Osteoblast (primary cell): ENCODE results near the gene TRIM69. TPM values are rescaled to one million over a fixed set of nuclear protein-coding genes. Genes with fewer than 3 reads are reported as not detected.

ENCODE experiments used
- DNase-seq: peaks from one replicate; pipeline ENCODE4 v3.0.0; 2011; ENCODE audit warnings: low spot score, mixed read lengths; ENCODE audit not compliant: insufficient read length; ENCODE audit errors: missing footprints
- H2AFZ ChIP-seq: 2 replicates; pipeline ENCODE4 v1.6.0; 2011; ENCODE audit warnings: mild to moderate bottlenecking, low read length
- H3K27ac ChIP-seq: 2 replicates; pipeline ENCODE4 v1.5.1; 2011; ENCODE audit warnings: mild to moderate bottlenecking, low read depth, low read length, moderate library complexity
- H3K27me3 ChIP-seq: 2 replicates; pipeline ENCODE4 v1.6.0; 2012; ENCODE audit warnings: mild to moderate bottlenecking, control low read depth, inconsistent platforms, low read length, moderate library complexity; ENCODE audit not compliant: insufficient read depth
- H3K36me3 ChIP-seq: 2 replicates; pipeline ENCODE4 v1.5.1; 2011; ENCODE audit warnings: mild to moderate bottlenecking, low read length, control low read depth, moderate library complexity; ENCODE audit not compliant: insufficient read depth
- H3K4me1 ChIP-seq: 2 replicates; pipeline ENCODE4 v1.5.1; 2011; ENCODE audit warnings: mild to moderate bottlenecking, low read length, control low read depth, moderate library complexity; ENCODE audit not compliant: insufficient read depth
- H3K4me2 ChIP-seq: 2 replicates; pipeline ENCODE4 v1.6.0; 2011; ENCODE audit warnings: mild to moderate bottlenecking, low read length; ENCODE audit not compliant: insufficient read depth
- H3K4me3 ChIP-seq: fragments of 200-600 bp; sonication (generic); 3 replicates; pipeline ENCODE4 v1.5.1; 2012; ENCODE audit warnings: mild to moderate bottlenecking, low read length, inconsistent platforms; ENCODE audit not compliant: insufficient read depth
- H3K79me2 ChIP-seq: 2 replicates; pipeline ENCODE4 v1.6.0; 2012; ENCODE audit warnings: mild to moderate bottlenecking, low read length, control low read depth, inconsistent platforms; ENCODE audit not compliant: insufficient read depth
- H3K9me3 ChIP-seq: 2 replicates; pipeline ENCODE4 v1.5.1; 2011; ENCODE audit warnings: low read depth, low read length, control low read depth
- H4K20me1 ChIP-seq: 2 replicates; pipeline ENCODE4 v1.6.0; 2012; ENCODE audit warnings: mild to moderate bottlenecking, low read length, control low read depth; ENCODE audit not compliant: insufficient read depth
- total RNA-seq: library from RNA; depleted of rRNA; stranded (reverse); fragments of >200 nt; gene quantifications from 2 replicates; pipeline ENCODE4 v1.2.3, GENCODE V29; 2012
- TF ChIP-seq, protein P1 (sequence below): IDR thresholded peaks from 2 replicates; pipeline ENCODE4 v1.5.1; 2011; ENCODE audit warnings: mild to moderate bottlenecking, low read depth, low read length, moderate library complexity; ENCODE audit errors: extremely low read depth

TRIM69 gene
- total RNA-seq, 1 donor, result 9.4 TPM

- peak; percentile 93 for DNase-seq
- Histone ChIP-seq H3K79me2 (peaks cover 9% of the 10 kb centered on the region), H3K4me2 (peak overlapping the region; percentile 82), H3K4me1 (peaks cover 27% of the 10 kb centered on the region), H3K27me3 (no peaks in the 10 kb centered on the region), H3K27ac (peak overlapping the region; percentile 69), H3K9me3 (no peaks in the 10 kb centered on the region), H4K20me1 (no peaks in the 10 kb centered on the region), H3K4me3 (peak overlapping the region; percentile 82), H3K36me3 (peaks cover 5% of the 10 kb centered on the region), H2AFZ (peak overlapping the region; percentile 76)
- TF ChIP-seq, protein P1, sequence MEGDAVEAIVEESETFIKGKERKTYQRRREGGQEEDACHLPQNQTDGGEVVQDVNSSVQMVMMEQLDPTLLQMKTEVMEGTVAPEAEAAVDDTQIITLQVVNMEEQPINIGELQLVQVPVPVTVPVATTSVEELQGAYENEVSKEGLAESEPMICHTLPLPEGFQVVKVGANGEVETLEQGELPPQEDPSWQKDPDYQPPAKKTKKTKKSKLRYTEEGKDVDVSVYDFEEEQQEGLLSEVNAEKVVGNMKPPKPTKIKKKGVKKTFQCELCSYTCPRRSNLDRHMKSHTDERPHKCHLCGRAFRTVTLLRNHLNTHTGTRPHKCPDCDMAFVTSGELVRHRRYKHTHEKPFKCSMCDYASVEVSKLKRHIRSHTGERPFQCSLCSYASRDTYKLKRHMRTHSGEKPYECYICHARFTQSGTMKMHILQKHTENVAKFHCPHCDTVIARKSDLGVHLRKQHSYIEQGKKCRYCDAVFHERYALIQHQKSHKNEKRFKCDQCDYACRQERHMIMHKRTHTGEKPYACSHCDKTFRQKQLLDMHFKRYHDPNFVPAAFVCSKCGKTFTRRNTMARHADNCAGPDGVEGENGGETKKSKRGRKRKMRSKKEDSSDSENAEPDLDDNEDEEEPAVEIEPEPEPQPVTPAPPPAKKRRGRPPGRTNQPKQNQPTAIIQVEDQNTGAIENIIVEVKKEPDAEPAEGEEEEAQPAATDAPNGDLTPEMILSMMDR, result no peak
Measured at GRCh38 chr15:44728576-44729407, 7.5 kb upstream of the TRIM69 start.

GRCh38 chr15:44729408-44730127 is 6.8 kb upstream of the TRIM69 start:
- peak overlapping the region; percentile 82 for H3K4me3 ChIP-seq
- H3K4me2 ChIP-seq, result peak overlapping the region; percentile 82
- H3K79me2 ChIP-seq, result peaks cover 9% of the 10 kb centered on the region
- TF ChIP-seq, protein P1, result no peak
- H3K4me1 ChIP-seq, result peaks cover 27% of the 10 kb centered on the region
- peaks cover 5% of the 10 kb centered on the region for H3K36me3 ChIP-seq
- no peak for DNase-seq
- no peaks in the 10 kb centered on the region for H3K9me3 ChIP-seq
- peak overlapping the region; percentile 69 for H3K27ac ChIP-seq
- H3K27me3 ChIP-seq, result no peaks in the 10 kb centered on the region
- no peaks in the 10 kb centered on the region for H4K20me1 ChIP-seq
- H2AFZ ChIP-seq, result peak overlapping the region; percentile 76

- Histone ChIP-seq H4K20me1 (no peaks in the 10 kb centered on the region), H3K4me3 (peak overlapping the region; percentile 15), H3K79me2 (peaks cover 4% of the 10 kb centered on the region), H3K9me3 (no peaks in the 10 kb centered on the region), H3K36me3 (peaks cover 5% of the 10 kb centered on the region), H3K27me3 (no peaks in the 10 kb centered on the region), H2AFZ (peak overlapping the region; percentile 75), H3K4me1 (peaks cover 20% of the 10 kb centered on the region), H3K4me2 (peak overlapping the region; percentile 70), H3K27ac (peak overlapping the region; percentile 27)
- DNase-seq, result no peak
- TF ChIP-seq, protein P1, result no peak
Measured at GRCh38 chr15:44734839-44735481, 1.4 kb upstream of the TRIM69 start.
